ENCODE measurements around the gene SERPINE1. TPM values are rescaled to one million over a fixed set of nuclear protein-coding genes. Genes with fewer than 3 reads are reported as not detected.

Gene SERPINE1
- total and polyA plus RNA-seq, 2 of the 8 experiments (the other 6 are each of a cell fraction or from before 2014, with no cell fraction given): 3.7 to 5.6 TPM

DNA sequence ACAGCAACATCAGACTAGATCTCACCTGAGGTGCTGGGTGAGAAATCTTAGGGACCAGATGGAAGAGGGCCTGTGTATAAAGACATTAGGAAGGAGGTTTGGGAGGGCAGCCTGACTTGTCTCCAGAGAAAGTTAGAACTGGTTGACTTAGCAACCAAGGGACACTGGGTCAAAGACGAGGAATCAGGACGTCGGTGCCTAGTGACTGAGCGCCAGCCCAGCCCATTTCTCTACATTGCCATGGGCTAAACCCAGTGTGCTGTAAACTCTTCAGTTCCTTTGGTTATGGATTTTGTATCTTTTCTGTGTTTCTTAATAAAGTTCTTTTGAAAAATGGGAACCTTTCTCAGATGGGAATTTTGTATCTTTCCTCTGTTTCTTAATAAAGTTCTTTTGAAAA, 29.3 kb upstream of the SERPINE1 start (continued):
- TF ChIP-seq, protein P1, sequence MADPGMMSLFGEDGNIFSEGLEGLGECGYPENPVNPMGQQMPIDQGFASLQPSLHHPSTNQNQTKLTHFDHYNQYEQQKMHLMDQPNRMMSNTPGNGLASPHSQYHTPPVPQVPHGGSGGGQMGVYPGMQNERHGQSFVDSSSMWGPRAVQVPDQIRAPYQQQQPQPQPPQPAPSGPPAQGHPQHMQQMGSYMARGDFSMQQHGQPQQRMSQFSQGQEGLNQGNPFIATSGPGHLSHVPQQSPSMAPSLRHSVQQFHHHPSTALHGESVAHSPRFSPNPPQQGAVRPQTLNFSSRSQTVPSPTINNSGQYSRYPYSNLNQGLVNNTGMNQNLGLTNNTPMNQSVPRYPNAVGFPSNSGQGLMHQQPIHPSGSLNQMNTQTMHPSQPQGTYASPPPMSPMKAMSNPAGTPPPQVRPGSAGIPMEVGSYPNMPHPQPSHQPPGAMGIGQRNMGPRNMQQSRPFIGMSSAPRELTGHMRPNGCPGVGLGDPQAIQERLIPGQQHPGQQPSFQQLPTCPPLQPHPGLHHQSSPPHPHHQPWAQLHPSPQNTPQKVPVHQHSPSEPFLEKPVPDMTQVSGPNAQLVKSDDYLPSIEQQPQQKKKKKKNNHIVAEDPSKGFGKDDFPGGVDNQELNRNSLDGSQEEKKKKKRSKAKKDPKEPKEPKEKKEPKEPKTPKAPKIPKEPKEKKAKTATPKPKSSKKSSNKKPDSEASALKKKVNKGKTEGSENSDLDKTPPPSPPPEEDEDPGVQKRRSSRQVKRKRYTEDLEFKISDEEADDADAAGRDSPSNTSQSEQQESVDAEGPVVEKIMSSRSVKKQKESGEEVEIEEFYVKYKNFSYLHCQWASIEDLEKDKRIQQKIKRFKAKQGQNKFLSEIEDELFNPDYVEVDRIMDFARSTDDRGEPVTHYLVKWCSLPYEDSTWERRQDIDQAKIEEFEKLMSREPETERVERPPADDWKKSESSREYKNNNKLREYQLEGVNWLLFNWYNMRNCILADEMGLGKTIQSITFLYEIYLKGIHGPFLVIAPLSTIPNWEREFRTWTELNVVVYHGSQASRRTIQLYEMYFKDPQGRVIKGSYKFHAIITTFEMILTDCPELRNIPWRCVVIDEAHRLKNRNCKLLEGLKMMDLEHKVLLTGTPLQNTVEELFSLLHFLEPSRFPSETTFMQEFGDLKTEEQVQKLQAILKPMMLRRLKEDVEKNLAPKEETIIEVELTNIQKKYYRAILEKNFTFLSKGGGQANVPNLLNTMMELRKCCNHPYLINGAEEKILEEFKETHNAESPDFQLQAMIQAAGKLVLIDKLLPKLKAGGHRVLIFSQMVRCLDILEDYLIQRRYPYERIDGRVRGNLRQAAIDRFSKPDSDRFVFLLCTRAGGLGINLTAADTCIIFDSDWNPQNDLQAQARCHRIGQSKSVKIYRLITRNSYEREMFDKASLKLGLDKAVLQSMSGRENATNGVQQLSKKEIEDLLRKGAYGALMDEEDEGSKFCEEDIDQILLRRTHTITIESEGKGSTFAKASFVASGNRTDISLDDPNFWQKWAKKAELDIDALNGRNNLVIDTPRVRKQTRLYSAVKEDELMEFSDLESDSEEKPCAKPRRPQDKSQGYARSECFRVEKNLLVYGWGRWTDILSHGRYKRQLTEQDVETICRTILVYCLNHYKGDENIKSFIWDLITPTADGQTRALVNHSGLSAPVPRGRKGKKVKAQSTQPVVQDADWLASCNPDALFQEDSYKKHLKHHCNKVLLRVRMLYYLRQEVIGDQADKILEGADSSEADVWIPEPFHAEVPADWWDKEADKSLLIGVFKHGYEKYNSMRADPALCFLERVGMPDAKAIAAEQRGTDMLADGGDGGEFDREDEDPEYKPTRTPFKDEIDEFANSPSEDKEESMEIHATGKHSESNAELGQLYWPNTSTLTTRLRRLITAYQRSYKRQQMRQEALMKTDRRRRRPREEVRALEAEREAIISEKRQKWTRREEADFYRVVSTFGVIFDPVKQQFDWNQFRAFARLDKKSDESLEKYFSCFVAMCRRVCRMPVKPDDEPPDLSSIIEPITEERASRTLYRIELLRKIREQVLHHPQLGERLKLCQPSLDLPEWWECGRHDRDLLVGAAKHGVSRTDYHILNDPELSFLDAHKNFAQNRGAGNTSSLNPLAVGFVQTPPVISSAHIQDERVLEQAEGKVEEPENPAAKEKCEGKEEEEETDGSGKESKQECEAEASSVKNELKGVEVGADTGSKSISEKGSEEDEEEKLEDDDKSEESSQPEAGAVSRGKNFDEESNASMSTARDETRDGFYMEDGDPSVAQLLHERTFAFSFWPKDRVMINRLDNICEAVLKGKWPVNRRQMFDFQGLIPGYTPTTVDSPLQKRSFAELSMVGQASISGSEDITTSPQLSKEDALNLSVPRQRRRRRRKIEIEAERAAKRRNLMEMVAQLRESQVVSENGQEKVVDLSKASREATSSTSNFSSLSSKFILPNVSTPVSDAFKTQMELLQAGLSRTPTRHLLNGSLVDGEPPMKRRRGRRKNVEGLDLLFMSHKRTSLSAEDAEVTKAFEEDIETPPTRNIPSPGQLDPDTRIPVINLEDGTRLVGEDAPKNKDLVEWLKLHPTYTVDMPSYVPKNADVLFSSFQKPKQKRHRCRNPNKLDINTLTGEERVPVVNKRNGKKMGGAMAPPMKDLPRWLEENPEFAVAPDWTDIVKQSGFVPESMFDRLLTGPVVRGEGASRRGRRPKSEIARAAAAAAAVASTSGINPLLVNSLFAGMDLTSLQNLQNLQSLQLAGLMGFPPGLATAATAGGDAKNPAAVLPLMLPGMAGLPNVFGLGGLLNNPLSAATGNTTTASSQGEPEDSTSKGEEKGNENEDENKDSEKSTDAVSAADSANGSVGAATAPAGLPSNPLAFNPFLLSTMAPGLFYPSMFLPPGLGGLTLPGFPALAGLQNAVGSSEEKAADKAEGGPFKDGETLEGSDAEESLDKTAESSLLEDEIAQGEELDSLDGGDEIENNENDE (IDR thresholded peaks at IDR 0.05; ENCODE audit: insufficient replicate concordance, low read length): no peak
- TF ChIP-seq KDM4A (IDR thresholded peaks at IDR 0.05; ENCODE audit: low read depth, low read length, severe bottlenecking): no peak
- no peak for TF ChIP-seq EZH2 (IDR thresholded peaks at IDR 0.05; ENCODE audit: low read depth, low read length, severe bottlenecking)
- no peak for TF ChIP-seq TAF7 (optimal IDR thresholded peaks at IDR 0.05; ENCODE audit: borderline replicate concordance, low read depth, low read length)
- no peak for TF ChIP-seq SIN3A (conservative IDR thresholded peaks at IDR 0.05 in 1 of 2, IDR thresholded peaks at IDR 0.05 in 1 of 2; ENCODE audit: low read depth in 1 of 2, low read length in 2 of 2)
- TF ChIP-seq SP4 (IDR thresholded peaks at IDR 0.05; ENCODE audit: low read length): no peak
- TF ChIP-seq MAFK (IDR thresholded peaks at IDR 0.05; ENCODE audit: low read depth, low read length): no peak

Measured in H1 (cell line).